Fibroblast of peridontal ligament (primary cell): ENCODE data around the gene NME8.

ENCODE experiments used
- DNase-seq: peaks from one replicate; pipeline ENCODE4 v3.0.0-alpha.2; 2010; ENCODE audit errors: extremely low read depth

Gene NME8

GRCh38 chr7:37901236-37901827 is 52.9 kb downstream of the NME8 start:
- peak; percentile 80 for DNase-seq

GRCh38 chr7:37901890-37902524 is 53.6 kb downstream of the NME8 start:
- peak; percentile 75 for DNase-seq

DNA sequence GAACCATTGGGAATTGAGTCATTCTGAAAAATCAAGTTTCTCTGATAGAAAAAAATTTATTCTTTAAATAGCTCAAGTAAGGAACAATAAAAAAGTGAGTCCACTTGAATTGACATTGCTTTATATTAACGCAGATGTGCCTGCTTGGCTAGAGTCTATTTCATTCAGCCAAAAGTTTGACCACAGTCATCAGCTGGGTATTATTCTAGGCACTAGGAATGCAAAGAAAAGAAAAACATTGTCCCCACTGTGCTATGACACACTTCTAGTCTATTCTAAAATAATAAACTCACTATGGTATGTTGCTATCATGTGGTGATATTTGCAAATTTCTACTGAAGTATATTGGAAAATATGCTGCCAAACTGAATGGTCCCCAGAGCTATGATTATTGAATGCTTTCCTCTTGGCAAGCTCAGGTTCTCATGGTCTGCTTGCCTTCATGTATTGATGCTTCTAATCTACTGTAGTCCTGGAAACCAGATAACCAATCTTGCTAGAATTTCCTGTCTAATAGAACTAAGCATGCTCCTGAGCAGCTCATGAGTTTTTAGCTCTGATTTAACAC is 59.9 kb downstream of the NME8 start:
- peak; percentile 99 for DNase-seq

DNA sequence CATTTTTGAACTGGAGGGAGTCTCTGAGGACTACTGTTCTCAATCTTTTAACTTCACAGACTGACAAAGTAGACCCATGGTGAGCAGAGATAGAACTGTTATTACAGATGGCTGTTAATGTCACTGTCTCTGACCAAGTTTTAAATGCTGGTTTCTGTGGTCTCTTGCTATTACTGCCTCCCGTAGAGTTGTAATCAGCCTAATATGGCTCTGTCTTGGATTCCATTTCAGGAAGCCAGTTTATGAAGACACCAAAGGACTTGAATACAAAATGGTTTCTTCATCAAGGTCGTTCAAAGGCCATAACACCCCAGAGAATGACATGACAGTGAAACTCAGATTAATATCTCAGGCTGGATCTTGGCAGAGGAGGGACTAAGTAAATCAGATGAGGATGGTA is 64.4 kb downstream of the NME8 start:
- DNase-seq: no peak

DNA sequence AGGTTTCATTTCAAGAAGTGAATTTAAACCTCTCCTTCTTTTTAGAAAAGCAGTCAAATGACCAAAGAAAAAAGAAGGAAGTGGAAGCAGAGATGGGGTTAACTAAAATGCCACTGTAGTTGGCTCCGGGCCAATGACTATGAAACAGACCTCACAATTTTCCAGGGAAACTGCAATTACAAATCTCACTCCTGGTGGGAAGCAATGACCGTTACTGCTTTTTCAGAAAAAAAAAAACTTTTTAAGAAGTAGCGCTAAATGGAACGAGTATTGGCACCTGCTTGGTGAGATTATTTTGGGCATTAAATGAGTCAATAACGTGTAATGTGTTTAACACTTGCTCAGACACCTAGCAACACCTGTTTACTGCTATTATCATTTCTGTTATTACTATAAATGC is 67.0 kb downstream of the NME8 start:
- DNase-seq: peak; percentile 48

- DNase-seq: no peak
Measured at GRCh38 chr7:37916017-37916672, 67.7 kb downstream of the NME8 start.

DNA sequence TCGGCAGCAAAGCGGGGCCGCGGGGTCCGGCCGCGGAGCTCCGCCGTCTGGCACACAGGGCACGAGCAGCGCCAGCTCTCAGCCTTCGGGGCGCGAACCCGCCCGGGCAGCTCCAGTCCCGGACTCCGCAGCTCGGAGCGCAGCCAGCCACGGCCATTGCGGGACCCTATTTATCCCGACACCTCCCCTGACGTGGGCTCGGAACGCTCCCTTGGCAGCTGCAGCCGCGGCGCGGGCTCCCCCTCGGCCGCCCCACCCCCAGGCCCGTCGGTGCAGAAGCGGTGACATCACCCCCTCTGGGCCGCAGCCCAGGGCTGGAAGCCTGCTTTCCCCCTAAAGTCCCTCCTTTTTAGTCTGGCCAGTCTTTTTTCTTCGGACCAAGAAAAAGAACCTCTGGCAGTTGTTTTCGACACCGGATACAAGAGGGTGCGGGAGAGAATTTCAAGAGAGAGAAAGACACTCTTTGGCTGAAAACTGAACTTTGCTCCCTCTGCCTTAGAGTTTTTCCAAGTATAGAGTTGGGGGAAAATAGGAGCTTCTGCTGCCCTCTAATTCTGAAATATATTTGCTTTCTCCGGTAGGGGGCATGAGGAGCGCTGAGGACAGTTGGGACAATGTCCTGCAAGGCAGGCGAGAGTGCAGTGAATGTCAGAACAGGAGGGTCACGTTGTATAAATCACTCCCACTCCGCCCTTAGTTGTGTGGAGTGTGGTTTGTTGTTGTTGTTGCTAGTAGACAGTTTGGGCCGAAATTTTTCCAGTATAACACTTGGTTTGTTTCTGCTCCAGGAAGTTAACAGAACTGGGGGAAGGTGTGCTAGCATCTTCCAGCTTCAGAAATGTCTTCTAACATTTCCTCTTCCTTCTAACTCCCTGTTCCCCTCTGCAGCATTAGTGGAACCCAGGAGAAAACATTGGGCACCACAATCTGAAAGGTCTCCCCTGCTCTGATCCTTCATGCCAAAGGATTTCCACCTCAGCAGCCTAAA is 68.6 kb downstream of the NME8 start, which contains the start of gene SFRP4:
Gene SFRP4, minus strand, starts transcription at position 145 of the 988 bp plus-strand sequence. CDS start 280 bp downstream, outside the sequence.
- peak; percentile 86 for DNase-seq

GRCh38 chr7:37918526-37918925 is 70.1 kb downstream of the NME8 start:
- DNase-seq: no peak

DNA sequence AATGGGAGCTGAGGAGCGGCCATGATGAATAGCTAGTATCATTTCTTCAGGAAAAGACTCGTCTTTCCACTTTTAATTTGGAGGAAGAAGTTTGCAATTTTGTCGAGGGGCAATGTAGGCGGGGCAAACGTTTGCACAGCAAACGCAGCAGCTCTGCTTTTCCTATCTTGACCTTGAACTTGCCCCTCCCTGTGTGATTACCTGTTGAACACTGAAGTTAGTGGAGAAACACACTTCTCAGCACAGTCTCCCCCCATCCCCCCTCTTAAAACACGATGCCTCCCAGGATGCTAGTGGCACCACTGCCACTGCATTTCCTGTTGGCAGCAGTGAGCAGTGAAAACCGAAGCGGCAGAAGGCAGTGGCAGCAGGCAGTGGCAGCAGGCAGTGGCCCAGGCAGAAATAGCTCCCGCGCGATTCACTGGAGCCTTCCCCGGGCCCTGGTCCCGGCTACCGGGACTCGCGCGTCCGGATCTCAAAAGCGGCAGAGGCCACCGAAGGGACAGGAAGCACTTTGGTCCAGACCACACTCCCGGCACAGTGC is 72.0 kb downstream of the NME8 start, which contains the start of gene EPDR1:
Gene EPDR1, plus strand, starts transcription at position 336 of the 544 bp plus-strand sequence. CDS start 300 bp downstream, outside the sequence.
- DNase-seq: no peak

GRCh38 chr7:37920849-37921805 is 72.7 kb downstream of the NME8 start:
- DNase-seq: peak; percentile 57

DNA sequence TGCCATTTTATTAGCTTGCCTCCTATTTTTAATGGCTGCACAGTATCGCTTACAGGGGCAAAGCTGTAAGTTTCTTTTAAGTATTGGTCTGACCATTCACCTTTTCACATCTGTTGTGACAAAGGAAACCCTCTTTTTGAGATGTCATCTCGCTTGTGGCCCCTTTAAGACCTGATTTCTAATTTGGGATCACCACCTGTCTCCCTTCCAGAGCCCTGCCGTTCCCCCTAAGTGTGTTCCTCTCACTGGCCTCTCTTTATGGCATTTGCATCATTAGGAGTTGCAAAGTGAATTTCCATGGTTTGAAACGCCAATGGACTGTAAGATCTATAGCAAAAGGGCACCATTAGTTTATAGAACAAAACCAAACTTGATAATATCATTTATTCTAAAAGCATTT is 73.5 kb downstream of the NME8 start:
- no peak for DNase-seq

- no peak for DNase-seq
Measured at GRCh38 chr7:37923996-37924395, 75.6 kb downstream of the NME8 start.

GRCh38 chr7:37924491-37925041 is 76.2 kb downstream of the NME8 start:
- no peak for DNase-seq

- no peak for DNase-seq
Measured at GRCh38 chr7:37925620-37926019, 77.2 kb downstream of the NME8 start.

DNA sequence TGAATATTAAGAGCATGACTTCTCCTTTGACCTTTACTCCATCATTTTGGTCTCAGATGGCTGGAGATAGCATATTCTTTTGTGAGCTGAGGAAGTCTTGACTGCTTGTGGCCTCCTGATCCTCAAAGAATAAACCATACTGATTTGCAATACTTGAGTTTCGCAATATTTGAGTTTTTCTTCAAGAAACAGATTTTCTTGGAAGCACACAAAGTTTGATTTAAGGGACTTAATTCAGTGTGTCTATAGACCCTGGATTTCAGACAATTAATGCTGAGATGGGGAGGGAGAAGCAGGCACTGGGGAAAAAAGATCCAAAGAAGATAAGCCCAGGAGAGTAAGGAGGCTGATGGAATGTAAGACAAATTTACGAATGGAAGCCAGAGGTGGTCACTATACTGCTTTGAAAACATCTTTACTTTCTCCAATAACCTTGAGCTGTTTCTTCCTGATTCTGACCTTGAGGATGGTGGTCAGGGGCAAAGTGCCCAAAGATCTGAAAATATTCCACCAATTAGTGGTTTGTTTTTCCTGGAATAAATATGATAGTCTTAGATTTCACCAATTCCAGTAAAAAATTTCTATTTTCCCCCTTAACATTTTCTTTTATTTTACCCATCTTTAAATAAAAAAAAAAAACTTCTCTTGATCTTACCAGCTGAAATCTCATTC is 79.5 kb downstream of the NME8 start:
- DNase-seq: peak; percentile 93

GRCh38 chr7:37928878-37929277 is 80.5 kb downstream of the NME8 start:
- DNase-seq: no peak

- peak; percentile 90 for DNase-seq
Measured at GRCh38 chr7:37930226-37930948, 82.0 kb downstream of the NME8 start.

GRCh38 chr7:37932543-37932942 is 84.1 kb downstream of the NME8 start:
- DNase-seq: no peak
